GM19043 (cell line): ENCODE measurements around the gene UCHL1.
"Not testable (repeated sequence)": the region's sequence is repeated elsewhere in the genome, so short reads cannot be mapped to it uniquely, and the experiment has no call there.

ENCODE experiments used
- ATAC-seq: cut with Tn5 transposase; IDR thresholded peaks from one replicate; pipeline ENCODE4 v1.9.1; 2021; ENCODE audit warnings: low read depth; ENCODE audit not compliant: unreplicated experiment

UCHL1 gene

GRCh38 chr4:41236032-41236431, 20.7 kb upstream of the UCHL1 start:
- no peak for ATAC-seq

- no peak for ATAC-seq
These were observed 20.2 kb upstream of the UCHL1 start for GRCh38 chr4:41236508-41236907.

GRCh38 chr4:41241919-41242318, 14.8 kb upstream of the UCHL1 start:
- ATAC-seq: no peak

GRCh38 chr4:41245983-41246382, 10.7 kb upstream of the UCHL1 start:
- no peak for ATAC-seq

- no peak for ATAC-seq
These were observed 493 bp upstream of the UCHL1 start for GRCh38 chr4:41256131-41256739.

GRCh38 chr4:41257257-41257901, 651 bp downstream of the UCHL1 start:
- ATAC-seq: no peak

- no peak for ATAC-seq
These were observed 1.2 kb downstream of the UCHL1 start for GRCh38 chr4:41257906-41258305.

- ATAC-seq: no peak
These were observed 2.1 kb downstream of the UCHL1 start for GRCh38 chr4:41258783-41259182.

GRCh38 chr4:41260116-41260733, 3.5 kb downstream of the UCHL1 start:
- ATAC-seq: no peak

- no peak for ATAC-seq
These were observed 5.5 kb downstream of the UCHL1 start for GRCh38 chr4:41262198-41262597.

- ATAC-seq: no peak
These were observed 7.5 kb downstream of the UCHL1 start for GRCh38 chr4:41264212-41264611.

GRCh38 chr4:41267997-41268396, 11.3 kb downstream of the UCHL1 start:
- no peak for ATAC-seq

- no peak for ATAC-seq
These were observed 12.2 kb downstream of the UCHL1 start for GRCh38 chr4:41268721-41269517.

GRCh38 chr4:41269682-41270081, 13.0 kb downstream of the UCHL1 start:
- no peak for ATAC-seq

- ATAC-seq: not testable (repeated sequence)
These were observed 19.2 kb downstream of the UCHL1 start for GRCh38 chr4:41275931-41276330.

GRCh38 chr4:41280010-41280409, 23.3 kb downstream of the UCHL1 start:
- no peak for ATAC-seq

GRCh38 chr4:41281038-41281634, 24.4 kb downstream of the UCHL1 start:
- peak; percentile 96 for ATAC-seq

- ATAC-seq: no peak
These were observed 25.6 kb downstream of the UCHL1 start for GRCh38 chr4:41282366-41282765.

- ATAC-seq: no peak
These were observed 28.6 kb downstream of the UCHL1 start for GRCh38 chr4:41285202-41285863.

- no peak for ATAC-seq
These were observed 29.1 kb downstream of the UCHL1 start for GRCh38 chr4:41285864-41286235.
